Stimulated activated CD4-positive, alpha-beta T cell treated with anti-CD3 and anti-CD28 coated beads, Interleukin-15, amount 100 ng/mL, for 1 hour (primary cell): ENCODE measurements around the gene BHLHA15.
"Not testable (repeated sequence)": the region's sequence is repeated elsewhere in the genome, so short reads cannot be mapped to it uniquely, and the experiment has no call there.

Experiments used
- DNase-seq, 2 donors: peaks; one replicate each; pipeline ENCODE4 v3.0.0-alpha.2; 2020; ENCODE audit warnings: low read depth in 1 of 2, low spot score in 1 of 2

BHLHA15 gene

DNA sequence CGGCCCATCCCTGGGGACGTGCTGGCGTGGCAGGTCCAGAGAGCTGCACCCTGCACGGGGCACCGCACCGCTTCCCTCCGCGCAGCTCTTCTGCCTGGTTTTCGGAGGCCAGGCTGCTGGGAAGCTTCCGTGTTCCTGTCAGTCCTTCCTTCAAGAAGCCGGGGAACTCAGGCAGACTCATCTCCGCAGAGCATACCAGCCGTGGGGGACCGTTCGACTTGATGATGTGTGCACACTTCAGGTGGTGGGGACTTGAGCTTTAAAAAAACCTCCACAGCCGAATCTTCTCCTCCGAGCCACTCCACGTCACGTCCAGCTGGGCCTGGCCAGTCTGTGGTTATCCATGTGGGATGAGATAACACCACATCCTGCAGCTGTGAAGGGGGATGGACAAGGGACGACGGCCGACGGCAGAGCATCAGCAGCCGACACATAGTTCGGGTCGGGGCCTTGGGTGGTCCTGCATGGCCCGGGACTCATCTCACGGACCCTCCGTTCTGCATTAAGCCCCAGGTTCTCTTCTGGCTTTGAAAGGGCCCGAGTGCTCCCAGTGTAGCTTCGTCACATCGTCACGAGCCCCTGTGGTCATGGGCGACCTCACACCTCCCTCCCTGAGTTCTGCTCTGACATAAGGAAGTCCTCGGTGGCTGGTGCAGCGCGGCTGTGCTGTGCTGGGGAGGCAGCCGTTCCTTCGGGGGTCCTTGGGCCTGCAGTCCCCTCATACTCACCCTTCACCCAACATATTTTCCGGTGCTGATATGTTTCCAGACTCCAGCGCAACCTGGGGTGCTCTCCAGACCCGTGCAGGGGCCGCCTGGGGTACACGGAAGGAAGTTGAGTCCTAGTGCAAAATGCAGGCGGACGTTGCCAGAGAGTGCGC is 4.5 kb upstream of the BHLHA15 start:
- no peak for DNase-seq

DNA sequence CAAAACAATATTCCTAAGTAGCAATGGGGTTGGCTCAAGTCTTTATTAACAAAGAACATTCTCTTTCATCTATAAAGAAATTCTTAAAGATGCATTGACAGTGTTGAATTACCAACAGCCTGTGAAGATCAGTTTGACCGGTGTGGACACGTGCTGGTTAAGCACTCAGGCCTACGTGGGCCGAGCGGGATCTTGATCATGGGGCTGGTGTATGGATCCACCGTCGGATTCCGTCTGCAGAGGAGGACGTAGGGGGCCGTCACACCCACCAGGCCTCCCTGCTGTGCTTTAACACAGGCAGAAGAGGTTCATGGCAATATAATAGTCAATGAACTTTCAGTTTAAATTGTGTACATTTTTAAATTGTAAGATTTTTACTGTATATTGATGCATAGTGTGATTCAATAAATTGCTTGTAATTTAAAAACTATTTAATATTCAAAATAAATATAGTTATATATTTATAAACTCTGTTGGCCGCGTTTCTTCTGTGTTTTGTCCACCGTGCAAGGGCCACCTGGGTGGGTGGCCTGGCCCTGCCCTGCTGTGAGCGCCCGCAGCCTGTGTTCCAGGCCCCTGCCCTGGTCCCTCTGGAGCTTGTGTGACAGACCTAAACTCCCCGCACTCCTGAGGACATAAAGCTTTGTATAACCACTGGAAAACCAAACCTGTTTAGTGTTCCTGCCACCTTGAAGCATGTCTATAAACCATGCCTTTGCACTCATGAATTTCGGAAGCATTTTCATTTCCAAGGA is 1.9 kb upstream of the BHLHA15 start:
- DNase-seq: no peak

DNA sequence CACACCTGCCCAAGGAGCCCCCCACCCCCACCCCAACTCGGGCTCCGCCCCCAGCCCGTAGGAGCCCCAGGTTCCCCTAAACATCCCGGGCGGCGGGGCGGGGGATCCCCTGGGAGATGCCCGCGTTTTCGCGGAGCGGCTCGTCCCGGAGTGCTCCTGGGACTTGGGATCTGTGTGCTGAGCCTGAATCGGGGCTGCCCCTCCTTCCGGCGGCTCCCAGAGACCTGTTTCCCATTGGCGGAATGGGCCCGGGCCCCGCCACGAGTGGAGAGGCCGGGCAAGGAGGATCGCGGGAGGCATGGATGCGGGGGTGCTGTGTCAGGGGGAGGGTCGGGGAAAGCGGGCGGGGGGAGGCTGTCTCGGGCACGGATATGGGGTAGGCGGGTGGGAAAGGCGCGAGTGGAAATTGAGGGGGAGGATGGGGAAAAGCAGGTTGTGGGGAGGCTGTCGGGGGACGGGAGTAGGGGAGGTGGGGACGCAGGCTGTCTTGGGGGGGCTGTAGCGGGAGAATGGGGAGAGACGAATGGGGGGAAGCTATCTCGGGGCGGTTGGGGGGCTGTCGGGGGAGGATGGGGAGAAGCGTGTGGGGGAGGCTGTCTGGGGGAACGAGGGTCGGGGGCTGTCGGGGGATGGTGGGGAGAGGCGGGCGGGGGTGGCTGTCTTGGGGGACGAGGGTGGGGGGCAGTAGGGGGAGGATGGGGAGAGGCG is 572 bp upstream of the BHLHA15 start:
- DNase-seq: no peak

DNA sequence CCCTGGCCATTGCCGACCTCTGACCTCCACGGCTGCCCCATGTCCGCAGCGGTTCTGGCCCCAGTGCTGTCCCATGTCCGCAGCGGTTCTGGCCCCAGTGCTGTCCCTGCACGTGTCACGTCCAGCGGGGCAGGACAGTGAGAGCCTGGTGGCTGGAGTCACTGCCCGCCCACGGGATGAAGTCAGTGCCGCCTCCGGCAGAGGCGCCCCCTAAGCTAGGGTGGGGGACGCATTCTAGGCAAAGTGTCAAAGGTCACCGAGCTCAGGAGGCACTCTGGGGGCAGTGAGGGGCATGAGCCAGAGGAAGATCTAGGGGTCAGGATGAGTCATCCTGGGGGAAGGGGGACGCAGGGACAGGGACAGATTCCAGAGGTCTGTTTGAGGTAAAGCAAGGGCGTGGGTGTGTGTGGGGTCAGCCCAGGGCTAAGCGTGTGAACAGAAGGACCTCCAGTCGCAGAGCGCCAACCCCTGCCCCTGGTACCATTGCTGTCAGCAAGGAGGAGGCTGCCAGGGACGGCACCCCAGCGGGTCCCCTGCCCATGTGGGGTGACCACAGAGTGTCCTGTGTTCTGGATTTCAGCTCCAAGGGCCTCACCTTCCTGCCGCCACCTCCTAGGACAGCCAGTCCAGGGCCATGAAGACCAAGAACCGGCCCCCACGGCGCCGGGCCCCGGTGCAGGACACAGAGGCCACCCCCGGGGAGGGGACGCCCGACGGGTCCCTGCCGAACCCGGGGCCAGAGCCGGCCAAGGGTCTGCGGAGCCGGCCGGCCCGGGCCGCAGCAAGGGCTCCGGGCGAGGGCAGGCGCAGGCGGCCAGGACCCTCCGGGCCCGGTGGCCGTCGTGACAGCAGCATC is 665 bp downstream of the BHLHA15 start:
- no peak for DNase-seq

DNA sequence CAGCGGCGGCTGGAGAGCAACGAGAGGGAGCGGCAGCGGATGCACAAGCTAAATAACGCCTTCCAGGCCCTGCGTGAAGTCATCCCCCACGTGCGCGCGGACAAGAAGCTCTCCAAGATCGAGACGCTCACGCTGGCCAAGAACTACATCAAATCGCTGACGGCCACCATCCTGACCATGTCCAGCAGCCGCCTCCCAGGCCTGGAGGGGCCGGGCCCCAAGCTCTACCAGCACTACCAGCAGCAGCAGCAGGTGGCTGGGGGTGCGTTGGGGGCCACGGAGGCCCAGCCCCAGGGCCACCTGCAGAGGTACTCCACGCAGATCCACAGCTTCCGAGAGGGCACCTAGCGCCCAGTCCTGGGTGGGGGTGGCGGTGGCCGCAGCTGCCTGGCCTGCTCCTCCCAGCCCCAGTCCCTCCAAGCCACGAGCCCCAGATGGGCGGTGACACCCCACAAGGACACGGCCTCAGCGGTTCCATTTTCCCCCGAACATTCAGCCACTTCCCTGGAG is 1.3 kb downstream of the BHLHA15 start:
- DNase-seq: no peak

DNA sequence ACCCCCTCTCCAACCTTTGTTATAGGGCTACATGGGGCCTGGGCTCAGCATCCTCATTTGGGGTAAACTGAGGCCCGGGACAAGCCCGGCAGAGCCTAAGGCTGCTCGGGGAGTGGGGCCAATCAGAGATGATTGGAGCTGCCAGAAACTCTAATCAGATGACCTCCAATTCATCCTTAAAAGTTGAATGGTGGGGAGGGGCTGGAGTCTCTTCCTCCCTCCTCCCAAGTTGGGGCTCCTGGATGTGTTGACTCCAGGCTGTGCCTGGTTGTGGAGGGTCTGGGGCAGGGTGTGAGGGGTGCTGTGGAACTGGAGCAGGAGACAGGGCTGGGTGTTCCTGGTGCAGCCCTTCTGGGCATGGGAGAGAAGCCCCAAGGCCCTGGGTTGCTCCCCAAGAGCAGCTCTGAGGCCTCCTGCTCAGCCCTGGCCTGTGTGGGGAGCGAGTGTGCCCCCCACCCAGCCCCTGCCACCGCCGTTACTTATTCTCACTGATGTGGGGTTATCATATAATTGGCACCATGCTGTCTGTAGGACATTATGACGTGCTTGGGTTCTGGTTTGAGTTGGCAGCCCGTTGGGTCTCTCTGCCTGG is 2.2 kb downstream of the BHLHA15 start:
- DNase-seq: no peak

DNA sequence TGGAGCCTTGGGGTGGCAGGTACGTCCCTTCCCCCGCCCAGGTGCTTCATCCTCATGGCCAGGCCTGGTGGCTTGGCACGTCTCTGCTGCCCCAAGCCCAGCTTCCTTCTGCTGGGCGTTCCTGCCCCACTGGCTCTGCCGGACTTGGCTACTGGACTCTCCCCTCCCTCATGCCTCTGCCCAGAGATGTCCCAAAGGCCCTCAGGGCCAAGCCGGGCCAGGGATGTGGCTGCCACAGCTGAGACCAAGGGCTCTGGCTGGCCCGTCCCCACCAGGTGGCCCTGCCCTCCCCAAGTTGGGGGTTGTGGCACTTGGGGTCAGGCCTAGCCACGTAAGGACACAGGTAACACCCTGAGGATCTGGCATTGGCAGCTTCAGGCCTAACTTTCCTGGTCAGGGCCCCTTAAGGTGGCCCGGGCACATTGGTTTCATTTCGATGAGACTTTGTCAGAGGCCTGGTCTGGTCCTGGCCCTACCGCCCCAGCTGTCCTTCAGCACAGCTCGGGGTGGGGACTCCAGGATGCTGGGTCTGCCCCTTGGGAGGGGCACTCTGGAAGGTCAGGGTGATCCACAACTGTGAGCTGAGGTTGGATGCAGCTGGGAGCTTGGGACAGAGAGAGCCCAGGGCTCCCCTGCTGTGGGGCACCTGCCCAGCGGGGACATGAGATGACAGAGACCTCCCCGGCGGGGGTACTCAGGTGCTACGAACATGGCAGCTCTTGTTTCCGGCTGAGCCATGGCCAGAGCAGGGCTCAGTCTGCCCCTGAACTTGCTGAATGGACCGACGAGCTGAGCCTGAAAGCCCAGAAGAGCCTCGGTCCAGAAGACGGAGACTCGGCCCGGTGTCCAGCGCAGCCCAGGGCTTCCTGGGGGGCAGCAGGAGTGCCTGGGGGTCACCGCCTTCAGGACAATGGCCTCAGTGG is 2.9 kb downstream of the BHLHA15 start:
- no peak for DNase-seq

DNA sequence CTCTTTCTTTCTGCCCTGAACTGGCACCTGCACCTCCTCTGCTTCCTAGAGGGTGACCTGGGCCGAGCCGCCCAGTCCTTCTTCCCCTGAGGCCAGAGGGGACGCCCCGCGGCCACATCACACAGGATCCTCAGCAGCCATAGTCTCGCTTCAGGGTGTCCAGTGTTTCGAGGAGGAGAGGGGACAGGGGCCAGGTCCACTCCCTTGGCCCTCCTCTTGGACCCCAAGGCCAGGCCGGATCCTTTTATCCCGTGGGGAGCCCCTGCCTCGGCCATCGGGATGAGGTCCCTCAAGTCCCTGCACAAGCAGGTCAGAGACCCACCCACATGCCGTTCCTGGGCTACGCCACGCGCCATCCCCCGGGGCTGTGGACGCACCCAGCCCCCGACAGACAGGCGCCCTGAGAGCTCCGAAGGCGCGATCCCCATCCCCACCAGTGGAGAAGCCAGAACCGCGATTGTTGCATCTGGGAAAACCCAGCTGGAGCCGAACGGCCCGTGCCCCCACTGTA is 3.6 kb downstream of the BHLHA15 start:
- DNase-seq: no peak

DNA sequence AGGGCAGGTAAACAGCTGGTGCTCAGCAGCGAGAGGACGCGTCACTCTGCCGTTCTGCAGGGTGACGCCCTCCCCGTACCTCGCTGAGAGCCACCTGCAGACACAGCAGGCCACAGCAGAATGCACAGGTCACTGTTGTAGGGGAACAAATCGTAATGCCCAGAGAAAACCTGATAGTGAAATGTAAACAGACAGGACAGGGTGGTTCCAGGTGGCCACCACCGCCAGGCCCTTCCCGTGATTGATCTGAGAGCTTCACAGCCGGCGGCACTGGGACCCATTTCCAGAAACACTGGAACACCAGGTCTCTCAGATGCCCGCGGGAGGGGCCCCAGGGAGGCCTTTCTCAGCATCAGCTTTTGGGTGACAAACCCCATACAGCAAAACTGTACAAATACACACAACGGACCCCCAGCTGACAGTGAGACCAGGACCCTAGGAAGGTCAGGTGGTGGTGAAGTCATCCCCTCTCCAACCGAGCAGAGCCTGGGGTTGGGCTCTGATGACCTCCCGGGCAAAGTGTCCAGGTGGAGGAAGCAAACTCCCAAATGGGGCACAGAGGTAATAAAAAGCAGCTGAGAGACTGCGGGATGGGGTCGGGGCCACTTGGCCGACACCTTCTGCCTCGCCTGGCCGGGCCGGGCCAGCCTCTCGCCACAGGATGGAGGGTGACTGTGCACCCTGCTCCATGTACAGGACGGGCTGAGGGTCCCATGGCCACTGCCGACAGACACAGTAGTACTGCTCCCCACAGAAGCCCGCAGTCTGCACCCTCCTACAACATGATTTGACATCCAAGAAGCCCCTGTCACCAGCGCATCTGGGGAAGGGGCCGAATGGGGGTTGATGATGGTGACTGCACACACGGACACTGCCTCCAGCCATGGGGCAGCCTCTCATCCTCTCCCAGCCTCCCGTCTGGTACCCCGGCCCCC is 4.6 kb downstream of the BHLHA15 start:
- no peak for DNase-seq

DNA sequence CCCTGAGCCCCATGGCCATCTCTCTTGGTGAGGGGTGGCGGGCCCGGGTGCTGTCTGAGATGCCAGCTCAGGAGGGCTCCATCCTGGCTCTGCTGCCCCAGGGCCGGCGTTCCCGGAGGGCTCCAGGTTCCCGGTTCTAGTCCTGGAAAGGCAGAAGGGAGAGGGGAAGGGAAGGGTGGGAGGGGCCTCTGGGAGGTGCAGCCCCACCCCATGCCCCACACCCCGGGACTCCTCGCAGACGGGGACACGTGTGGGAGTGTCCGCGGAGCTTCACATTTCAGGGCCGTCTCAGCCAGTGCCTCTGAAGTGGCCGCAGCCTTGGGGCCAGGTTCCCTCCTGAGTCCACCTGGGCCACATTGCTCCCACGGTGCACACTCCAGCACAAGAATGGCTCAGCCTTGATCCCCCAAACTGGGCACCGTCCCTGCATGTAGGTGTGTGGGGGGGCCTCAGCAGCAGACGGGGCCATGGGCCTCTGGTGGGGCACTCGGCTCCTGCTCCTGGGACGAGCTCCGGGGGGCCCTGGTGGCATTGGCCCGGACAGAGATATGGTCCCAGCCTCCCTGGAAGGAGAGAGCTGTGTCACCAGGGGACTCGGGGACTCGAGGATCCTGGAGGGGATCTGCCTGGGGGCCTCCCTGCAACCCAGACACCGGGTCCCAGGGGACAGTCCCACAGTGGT is 5.8 kb downstream of the BHLHA15 start:
- DNase-seq: no peak

DNA sequence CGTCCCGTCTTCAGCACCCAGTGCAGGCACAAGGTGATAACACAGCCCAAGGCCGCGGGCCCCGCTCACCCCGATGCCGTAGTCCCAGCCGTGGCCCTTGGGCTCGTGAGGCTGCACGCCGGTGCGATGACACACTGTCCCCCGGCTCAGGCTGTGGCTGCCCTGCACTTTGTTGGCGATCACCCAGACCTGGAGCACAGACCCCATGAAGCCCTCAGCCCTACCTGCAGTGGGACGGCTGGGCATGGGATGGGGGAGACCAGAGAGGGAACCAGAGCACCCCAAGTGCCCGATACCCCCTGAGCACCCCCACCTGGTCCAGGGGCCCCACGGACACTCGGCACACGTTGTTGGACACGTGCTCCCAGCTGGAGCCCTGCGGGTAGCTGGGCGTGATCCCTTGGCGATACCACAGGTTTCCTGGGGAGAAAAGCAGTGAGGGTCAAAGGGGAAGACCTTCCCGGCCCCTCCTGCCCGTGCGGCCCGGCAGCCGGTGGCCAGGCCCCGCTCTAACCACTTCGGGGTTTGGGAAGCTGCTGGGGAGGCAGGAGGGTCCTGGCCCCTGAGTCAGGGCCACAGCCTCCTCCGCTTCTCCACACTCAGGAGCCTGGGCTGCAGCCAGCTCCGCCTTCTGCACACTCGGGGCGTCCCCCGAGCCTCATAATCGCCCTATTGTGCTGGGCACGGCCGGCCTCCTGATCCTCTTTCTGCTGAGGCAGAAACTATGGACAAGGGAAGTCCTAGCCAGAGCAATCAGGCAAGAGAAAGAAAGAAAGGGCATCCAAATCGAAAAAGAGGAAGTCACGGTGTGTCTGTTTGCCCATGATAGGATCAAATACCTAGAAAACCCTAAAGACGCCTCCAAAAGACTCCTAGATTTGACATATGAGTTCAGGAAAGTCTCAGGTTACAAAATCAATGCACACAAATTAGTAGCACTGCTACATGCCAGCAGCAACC is 6.7 kb downstream of the BHLHA15 start:
- DNase-seq: no peak

DNA sequence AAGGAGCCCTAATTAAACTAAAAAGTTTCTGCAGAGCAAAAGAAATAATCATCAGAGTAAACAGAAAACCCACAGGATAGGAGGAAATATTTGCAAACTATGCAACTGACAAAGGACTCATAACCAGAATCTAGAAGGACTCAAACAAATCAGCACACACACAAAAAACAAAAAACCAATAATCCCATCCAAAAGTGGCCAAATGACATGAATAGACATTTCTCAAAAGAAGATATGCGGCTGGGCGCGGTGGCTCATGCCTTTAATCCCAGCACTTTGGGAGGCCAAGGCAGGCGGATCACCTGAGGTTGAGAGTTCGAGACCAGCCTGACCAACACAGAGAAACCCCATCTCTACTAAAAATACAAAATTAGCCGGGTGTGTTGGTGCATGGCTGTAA is 8.1 kb downstream of the BHLHA15 start:
- DNase-seq: not testable (repeated sequence)

DNA sequence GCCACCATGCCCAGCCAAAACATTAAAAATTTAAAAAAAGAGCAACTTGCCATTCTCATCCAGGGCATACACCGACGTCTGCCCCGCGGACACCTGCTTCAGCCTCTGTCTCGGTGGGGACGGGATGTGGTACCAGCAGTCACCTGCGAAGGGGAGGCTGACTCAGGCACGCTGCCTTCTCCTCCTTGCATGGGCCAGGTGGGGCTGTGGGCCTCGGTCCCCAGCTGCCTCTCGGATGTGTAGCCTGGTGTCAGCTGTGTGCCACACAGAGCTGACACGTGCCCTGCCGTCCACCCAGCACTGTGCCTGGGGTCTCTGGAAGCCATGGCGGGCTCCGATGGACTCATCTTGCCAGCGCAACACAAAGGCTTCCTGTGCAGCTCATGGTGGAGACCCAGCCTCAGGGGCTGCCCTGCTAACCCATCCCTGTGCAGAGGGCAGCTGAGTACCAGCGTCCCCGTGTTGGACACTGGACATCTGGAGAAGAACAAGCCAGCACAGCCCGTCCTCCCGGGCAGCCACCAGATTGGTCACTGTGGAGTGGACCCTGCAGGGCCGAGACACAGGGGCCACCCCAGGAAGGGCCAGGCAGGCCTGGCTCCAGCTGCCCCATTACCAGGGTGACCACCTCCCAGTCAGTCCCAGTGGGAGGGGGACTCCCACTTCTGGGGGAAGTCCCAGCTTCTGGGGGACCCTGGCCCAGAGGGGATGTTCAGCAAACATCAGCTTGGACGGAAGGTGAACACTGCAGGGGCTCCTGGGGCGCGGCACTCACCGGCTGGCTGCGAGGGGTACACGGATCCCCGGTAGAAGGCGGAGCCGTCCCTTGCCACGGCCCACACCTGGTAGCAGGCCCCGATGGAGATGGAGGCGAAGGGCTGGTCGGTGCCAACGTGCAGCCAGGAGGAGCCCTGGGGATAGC is 10.6 kb downstream of the BHLHA15 start:
- no peak for DNase-seq

DNA sequence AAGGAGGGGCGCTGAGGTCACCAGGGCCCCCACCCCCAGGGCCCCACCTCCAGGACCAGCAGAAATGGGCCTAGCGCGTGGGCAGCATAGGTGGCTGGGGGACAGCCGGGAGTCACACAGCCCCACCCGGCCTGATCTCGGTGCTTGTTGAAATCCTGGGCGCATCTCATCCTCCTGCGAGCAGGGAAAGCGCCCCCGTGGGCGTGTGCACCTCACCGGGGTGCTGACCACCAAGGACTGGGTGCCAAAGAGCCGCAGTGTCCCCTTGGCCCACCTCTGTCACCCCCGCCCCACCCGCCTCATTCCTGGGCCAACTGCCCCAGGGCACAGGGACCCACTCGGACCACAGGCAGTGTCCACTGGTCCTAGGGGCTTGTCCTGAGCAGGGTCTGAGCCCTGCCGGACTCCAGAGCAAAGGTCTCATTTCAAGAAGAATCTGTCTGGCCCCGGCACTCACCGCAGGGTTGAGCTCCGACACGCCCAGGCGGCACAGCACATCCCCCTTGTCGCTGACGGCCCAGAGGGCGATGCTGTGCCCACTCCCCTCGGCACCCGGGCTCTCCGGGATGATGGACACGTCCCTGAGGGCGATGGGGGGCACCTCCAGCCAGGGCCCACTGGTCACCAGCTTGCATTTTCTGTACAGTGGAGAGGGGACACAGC is 11.4 kb downstream of the BHLHA15 start:
- no peak for DNase-seq
